Adrenal gland (tissue), 12 donors: ENCODE data around the gene SHISAL1. TPM values are rescaled to one million over a fixed set of nuclear protein-coding genes. Genes with fewer than 3 reads are reported as not detected.

Experiments
- DNase-seq, 7 donors: peaks; one replicate each; pipeline ENCODE4 v3.0.0-alpha.2; 2019 to 2020
- H3K27ac ChIP-seq, 5 donors: fragments of 200-600 bp; sonication (generic) in 4 of 5; 1 replicate in 3 of 5; 2 replicates in 2 of 5; pipeline versions ENCODE4 v1.5.1 to v1.8.0; 2016 to 2020; ENCODE audit warnings: mild to moderate bottlenecking in 1 of 5
- H3K27me3 ChIP-seq: fragments of 200-600 bp; 2 replicates; pipeline ENCODE4 v1.8.0; 2021
- H3K36me3 ChIP-seq, 2 donors: fragments of 200-600 bp; replicated peaks in 1 of 2; 1 replicate in 1 of 2; 2 replicates in 1 of 2; pipeline versions ENCODE4 v1.5.1 to v1.8.0; 2018 to 2022
- H3K4me1 ChIP-seq, 2 donors: fragments of 200-600 bp; replicated peaks in 1 of 2; 1 replicate in 1 of 2; 2 replicates in 1 of 2; pipeline versions ENCODE4 v1.5.1 to v1.8.0; 2018 to 2021
- H3K4me3 ChIP-seq, 4 donors: fragments of 200-600 bp; sonication (generic) in 3 of 4; one replicate each; pipeline ENCODE4 v1.5.1; 2016 to 2018
- H3K9me3 ChIP-seq, 3 donors: fragments of 200-600 bp; sonication (generic) in 1 of 3; replicated peaks in 1 of 3; 1 replicate in 2 of 3; 2 replicates in 1 of 3; pipeline versions ENCODE4 v1.5.1 to v1.8.0; 2016 to 2021
- CTCF ChIP-seq, 6 experiments: fragments of 450-650 bp in 4 of 6; fragments of 200-600 bp in 2 of 6; sonication (generic) in 1 of 6; IDR thresholded peaks; 1 replicate in 5 of 6; 2 replicates in 1 of 6; pipeline versions ENCODE4 v1.5.1 to v1.8.0; 2016 to 2021; ENCODE audit warnings: antibody characterized with exemption in 6 of 6, mild to moderate bottlenecking in 2 of 6, moderate library complexity in 1 of 6
- POLR2A ChIP-seq, 2 donors: fragments of 450-650 bp; IDR thresholded peaks; one replicate each; pipeline ENCODE4 v1.6.1; 2017; ENCODE audit warnings: antibody characterized with exemption in 2 of 2, mild to moderate bottlenecking in 2 of 2, moderate library complexity in 1 of 2
- WGBS, 4 donors: extraction: QIAGEN DNeasy Blood & Tissue Kit in 2 of 4; methylation state at CpG; one replicate each; pipeline versions ENCODE4 v1.1.5 to v1.1.7; 2013 to 2017; 5-methylcytosine and 5-hydroxymethylcytosine counted together
- intact Hi-C, 2 donors: fragments of 100-400 bp; cut with DNase I; formaldehyde crosslinking; loops; one replicate each; pipeline versions ENCODE4 v1.14.1 to v1.15.0; 2022 to 2023
- polyA plus RNA-seq, 3 donors: library from polyadenylated mRNA; stranded (reverse); fragments of 200-250 nt in 2 of 3; fragments of 350-450 nt in 1 of 3; fragmentation: Illumina TruSeq in 1 of 3; extraction: RNeasy Lipid Tissue Mini Kit (QIAGEN cat#74804) in 1 of 3; gene quantifications; one replicate each; pipeline ENCODE4 v1.2.3, GENCODE V29; 2013 to 2014
- total RNA-seq, 9 donors: library from RNA; depleted of rRNA in 4 of 9; stranded (reverse); fragments of >200 nt in 4 of 9; fragments of 120-200 nt in 1 of 9; fragmentation: NEBNext Ultra II Directional in 1 of 9; extraction: Animal tissue kit (Norgen Biotek cat#: 25700) in 1 of 9; gene quantifications; one replicate each; pipeline versions ENCODE4 v1.1.0 to v1.2.4, GENCODE V29; 2013 to 2023
- donor health status: healthy with polysubstance abuse.
- donor health status: Bipolar disorder and iron deficiency.
- donor health status: DM: yes; HTN: yes; CAD: no.
- donor health status: DM: no; HTN: no; CAD: no.
- donor health status: DM: no; HTN: no; CAD: no.
- donor health status: DM: yes; HTN: yes; CAD: no.

The SHISAL1 gene
- total and polyA plus RNA-seq, 12 donors = 0.33 to 2.4 (median 1.0) TPM

GRCh38 chr22:44289414-44290171, 23.2 kb downstream of the SHISAL1 start:
- Histone ChIP-seq H3K4me1 (no peaks in the 10 kb centered on the region), H3K27ac (no peak overlapping the region), H3K27me3 (no peaks in the 10 kb centered on the region), H3K36me3 (no peaks in the 10 kb centered on the region), H3K4me3 (no peak overlapping the region), H3K9me3 (peaks cover 0 to 3% (median 0%) of the 10 kb centered on the region in 3 donors)
- intact Hi-C loops = no loop called here
- TF ChIP-seq POLR2A (IDR thresholded peaks at IDR 0.05) (no peak), CTCF (IDR thresholded peaks at IDR 0.05) (no peak)
- no peak for DNase-seq
- WGBS, 4 donors = 63 to 77% (median 68%) methylated on average over 8 to 13 of the region's 13 CpGs

GRCh38 chr22:44288913-44289312, 23.8 kb downstream of the SHISAL1 start:
- Histone ChIP-seq H3K36me3 (no peaks in the 10 kb centered on the region), H3K4me1 (no peaks in the 10 kb centered on the region), H3K27ac (no peak overlapping the region), H3K4me3 (no peak overlapping the region), H3K9me3 (no peaks in the 10 kb centered on the region), H3K27me3 (no peaks in the 10 kb centered on the region)
- intact Hi-C loops = no loop called here
- TF ChIP-seq POLR2A (IDR thresholded peaks at IDR 0.05) (no peak), CTCF (IDR thresholded peaks at IDR 0.05) (no peak)
- no peak for DNase-seq
- 67 to 87% (median 75%) methylated on average over 4 of the region's 4 CpGs for WGBS, 4 donors

- Histone ChIP-seq H3K4me1 (no peaks in the 10 kb centered on the region), H3K27ac (no peak overlapping the region), H3K9me3 (no peaks in the 10 kb centered on the region), H3K36me3 (no peaks in the 10 kb centered on the region), H3K27me3 (no peaks in the 10 kb centered on the region), H3K4me3 (no peak overlapping the region)
- no peak for DNase-seq
- 81 to 88% (median 84%) methylated on average over 13 of the region's 13 CpGs for WGBS, 4 donors
- TF ChIP-seq POLR2A (IDR thresholded peaks at IDR 0.05) = no peak
- no peak for TF ChIP-seq CTCF (IDR thresholded peaks at IDR 0.05)
- intact Hi-C loops = no loop called here
Observed at GRCh38 chr22:44287741-44288140, 25.0 kb downstream of the SHISAL1 start.

- WGBS, 4 donors = 77 to 87% (median 81%) methylated on average over 5 to 10 of the region's 10 CpGs
- TF ChIP-seq CTCF (IDR thresholded peaks at IDR 0.05) = no peak
- TF ChIP-seq POLR2A (IDR thresholded peaks at IDR 0.05) = no peak
- Histone ChIP-seq H3K4me3 (no peak overlapping the region), H3K27ac (no peak overlapping the region), H3K9me3 (no peaks in the 10 kb centered on the region), H3K4me1 (no peaks in the 10 kb centered on the region), H3K27me3 (no peaks in the 10 kb centered on the region), H3K36me3 (no peaks in the 10 kb centered on the region)
- intact Hi-C loops = no loop called here
- DNase-seq = no peak
Observed at GRCh38 chr22:44287121-44287693, 25.5 kb downstream of the SHISAL1 start.
